GM21360 (cell line): ENCODE results near the gene RCBTB2.
A peak's percentile ranks its signal among the peaks of the same experiment; 100 is the strongest.

Experiments used
- ATAC-seq: cut with Tn5 transposase; IDR thresholded peaks from one replicate; pipeline ENCODE4 v1.9.1; 2021; ENCODE audit warnings: mild to moderate bottlenecking, moderate library complexity; ENCODE audit not compliant: unreplicated experiment

The RCBTB2 gene

DNA sequence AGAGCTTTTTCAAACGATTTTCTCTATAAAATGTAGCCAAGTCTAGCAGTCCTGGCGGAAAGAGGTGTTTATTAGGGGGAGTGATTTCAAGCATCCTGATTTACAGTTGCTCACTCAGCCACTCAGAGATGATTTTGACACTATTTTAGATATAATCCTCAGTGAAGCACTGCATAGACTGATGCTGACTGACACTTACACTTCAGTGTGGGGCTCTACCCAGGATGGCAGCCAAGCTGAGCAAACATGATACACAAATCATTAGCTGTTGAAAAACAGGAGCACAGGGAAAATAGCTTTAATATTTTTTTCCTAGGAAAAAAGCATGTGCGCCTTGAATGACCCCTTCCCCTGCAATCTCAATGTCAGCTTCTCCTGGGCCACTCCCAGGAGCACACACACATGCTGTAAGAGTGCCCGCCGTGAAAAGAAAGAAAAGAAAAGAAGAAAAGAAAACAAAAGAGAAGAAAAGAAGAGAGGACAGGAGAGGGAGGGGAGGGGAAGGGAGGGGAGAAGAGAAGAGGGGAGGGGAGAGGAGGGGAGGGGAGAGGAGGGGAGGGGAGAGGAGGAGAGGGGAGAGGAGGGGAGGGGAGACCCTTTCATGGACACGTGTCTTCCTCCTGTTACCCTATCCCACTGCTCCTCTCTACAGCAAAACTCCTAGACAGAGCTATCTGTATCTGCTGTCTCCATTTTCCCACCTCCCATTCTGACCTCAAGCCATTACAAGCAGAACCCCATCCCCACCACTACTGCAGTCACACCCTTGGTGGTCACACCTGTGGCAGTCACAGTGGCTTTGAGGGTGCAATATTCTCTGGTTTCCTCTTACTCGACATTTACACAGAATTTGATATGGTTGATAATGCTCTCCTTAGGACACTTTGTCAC is 36.4 kb downstream of the RCBTB2 start:
- no peak for ATAC-seq

DNA sequence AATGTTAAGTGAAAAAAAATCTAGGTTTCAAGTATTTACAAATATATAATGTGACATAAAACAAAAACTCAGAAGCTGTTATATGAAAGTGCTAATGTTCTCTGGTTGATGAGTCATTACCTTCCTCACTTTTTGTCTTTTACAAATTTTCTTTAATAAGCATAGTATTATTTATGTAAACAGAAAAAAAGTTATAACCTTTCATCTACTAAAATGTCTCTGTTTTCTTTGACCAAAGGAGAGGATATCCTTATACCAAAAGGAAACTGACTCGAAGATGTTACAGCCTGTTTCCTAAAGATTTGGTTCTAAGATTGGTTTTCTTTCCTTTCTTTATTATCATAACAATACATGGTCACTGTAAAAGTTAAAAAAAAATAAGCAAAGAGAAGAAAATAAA is 38.0 kb downstream of the RCBTB2 start:
- ATAC-seq = no peak

GRCh38 chr13:48493851-48494250 is 39.0 kb downstream of the RCBTB2 start:
- ATAC-seq = no peak

DNA sequence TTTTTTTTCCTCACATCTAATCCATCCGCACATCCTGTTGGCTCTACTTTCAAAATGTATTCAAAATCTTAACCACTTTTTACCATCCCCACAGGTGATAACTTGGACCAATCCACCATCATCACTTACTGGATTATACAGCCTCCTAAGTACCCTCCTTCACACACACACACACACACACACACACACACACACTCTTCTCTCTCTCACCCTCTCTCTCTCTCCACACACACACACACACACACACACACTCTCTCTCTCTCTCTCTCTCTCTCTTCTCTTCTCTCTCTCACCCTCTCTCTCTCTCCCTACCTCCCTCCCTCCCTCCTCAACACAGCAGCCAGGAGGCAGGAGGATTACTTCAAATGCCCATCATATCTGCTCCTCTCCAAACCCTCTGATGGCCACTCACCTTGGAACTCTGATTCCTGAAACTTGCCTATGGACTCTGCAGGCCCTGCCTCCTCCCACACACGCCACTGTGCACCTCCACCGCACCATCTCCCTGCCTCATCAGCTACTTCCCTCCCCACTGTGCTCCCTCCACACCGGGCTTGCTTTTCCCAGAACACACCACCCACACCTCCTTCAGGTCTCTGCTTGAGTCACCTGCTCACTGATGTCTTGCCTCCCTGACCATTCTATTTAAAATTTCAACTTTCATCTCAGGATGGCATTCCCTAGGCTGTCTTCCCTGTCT is 39.7 kb downstream of the RCBTB2 start:
- no peak for ATAC-seq

- ATAC-seq = peak; percentile 73
Measured at GRCh38 chr13:48492470-48493065, 40.3 kb downstream of the RCBTB2 start.

GRCh38 chr13:48492096-48492440 is 40.8 kb downstream of the RCBTB2 start:
- ATAC-seq = peak; percentile 45

GRCh38 chr13:48491423-48492095 is 41.3 kb downstream of the RCBTB2 start:
- ATAC-seq = peak; percentile 1

DNA sequence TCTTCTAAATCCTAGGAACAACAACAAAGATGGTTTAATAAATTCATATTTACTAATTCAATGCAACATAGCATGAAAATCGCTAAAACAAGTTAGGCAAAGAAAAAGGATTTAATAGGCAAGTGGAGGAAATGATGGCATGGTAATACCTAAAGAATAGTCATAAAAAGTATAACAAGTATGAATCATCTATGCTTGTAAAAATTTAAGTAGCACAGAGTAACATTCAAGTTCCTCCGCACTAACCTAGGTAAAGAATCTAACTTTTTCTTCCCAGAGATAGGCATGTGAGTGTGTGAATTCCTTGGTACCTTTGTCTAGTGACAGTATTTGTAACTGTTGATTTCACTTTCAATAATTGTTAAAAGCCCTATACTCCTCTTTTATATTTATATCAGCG is 42.6 kb downstream of the RCBTB2 start:
- no peak for ATAC-seq

- no peak for ATAC-seq
Measured at GRCh38 chr13:48489666-48490065, 43.2 kb downstream of the RCBTB2 start.

DNA sequence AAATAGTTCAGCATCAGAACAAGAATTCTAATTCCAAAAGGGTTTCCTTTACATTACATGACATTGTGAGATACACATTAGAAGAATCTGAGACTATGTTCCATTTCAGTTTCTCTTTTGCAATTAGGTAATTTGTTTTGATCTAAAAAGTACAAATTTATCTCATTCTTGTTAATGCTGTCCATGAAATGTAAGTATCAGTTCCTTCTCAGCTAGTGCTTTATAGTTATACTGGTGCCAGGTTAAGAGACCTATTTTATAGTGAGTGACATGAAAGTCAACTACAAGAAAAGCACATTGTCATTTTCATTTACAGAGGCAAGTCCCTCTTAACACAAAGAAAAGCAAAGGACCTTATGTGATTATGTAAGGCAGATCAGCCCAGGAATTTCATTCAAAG is 43.9 kb downstream of the RCBTB2 start:
- ATAC-seq = no peak

GRCh38 chr13:48487968-48488367 is 44.9 kb downstream of the RCBTB2 start:
- ATAC-seq = no peak

- ATAC-seq = no peak
Measured at GRCh38 chr13:48486836-48487235, 46.0 kb downstream of the RCBTB2 start.

GRCh38 chr13:48486362-48486761 is 46.5 kb downstream of the RCBTB2 start:
- ATAC-seq = no peak

DNA sequence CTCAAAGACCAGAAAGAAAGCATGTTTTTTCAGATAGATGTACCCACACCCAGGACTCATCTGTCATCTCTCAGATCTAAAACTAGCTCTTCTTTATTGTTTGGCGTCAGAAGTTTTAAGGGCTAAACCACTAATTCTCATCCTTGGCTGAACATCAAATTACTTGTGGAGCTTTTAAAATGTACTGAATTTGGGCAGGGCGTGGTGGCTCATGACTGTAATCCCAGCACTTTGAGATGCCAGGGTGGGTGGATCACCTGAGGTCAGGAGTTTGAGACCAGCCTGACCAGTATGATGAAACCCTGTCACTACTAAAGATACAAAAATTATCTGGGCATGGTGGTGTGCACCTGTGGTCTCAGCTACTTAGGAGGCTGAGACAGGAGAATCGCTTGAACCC is 47.4 kb downstream of the RCBTB2 start:
- ATAC-seq = no peak

GRCh38 chr13:48483575-48483974 is 49.3 kb downstream of the RCBTB2 start:
- ATAC-seq = no peak

DNA sequence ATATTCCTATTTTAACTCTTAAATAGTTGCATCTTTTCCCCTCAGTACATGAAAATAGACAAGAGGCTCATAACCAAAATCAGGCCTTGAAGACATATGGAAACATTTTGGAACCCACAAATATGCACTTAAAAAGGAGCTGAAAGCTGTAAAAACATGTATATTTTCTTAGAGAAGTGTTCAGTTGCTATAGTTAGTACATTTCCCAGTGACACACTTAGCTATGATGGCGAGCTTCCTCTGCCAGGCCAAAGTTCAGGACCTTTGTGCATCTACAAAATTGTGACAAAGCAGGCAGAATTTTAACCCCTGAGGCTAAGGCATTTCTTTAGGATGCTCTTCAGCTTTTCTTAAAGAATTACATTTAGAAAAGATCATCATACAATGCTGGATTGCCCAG is 54.5 kb downstream of the RCBTB2 start:
- no peak for ATAC-seq

GRCh38 chr13:48477191-48477855 is 55.6 kb downstream of the RCBTB2 start:
- ATAC-seq = no peak

DNA sequence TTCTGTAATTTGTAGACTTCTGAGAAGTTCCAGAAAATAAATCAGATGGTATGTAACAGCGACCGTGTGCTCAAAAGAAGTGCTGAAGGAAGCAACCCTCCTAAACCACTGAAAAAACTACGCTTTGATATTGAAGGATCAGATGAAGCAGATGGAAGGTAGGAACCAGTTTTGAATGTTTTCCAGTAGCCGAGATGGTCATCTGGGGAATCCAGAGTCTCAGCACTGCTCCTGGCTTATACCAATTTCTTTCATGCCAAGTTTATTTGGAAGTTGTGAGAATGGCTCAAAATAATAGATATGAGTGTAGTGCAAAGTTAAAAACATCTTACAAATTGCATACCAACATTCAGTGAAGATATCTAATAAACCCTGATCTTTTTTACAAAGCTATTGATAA is 56.2 kb downstream of the RCBTB2 start:
- no peak for ATAC-seq

GRCh38 chr13:48476215-48476614 is 56.7 kb downstream of the RCBTB2 start:
- ATAC-seq = no peak

GRCh38 chr13:48475230-48475629 is 57.6 kb downstream of the RCBTB2 start:
- no peak for ATAC-seq
